HFF-Myc (cell line): ENCODE data around the gene MET.
"Not testable (repeated sequence)": the region's sequence is repeated elsewhere in the genome, so short reads cannot be mapped to it uniquely, and the experiment has no call there.

ENCODE experiments used
- DNase-seq: peaks from one replicate; pipeline ENCODE4 v3.0.0-alpha.2; 2011; ENCODE audit warnings: low read depth; ENCODE audit errors: extremely low read depth
- H3K4me3 ChIP-seq: replicated peaks from 2 replicates; pipeline ENCODE4 v1.5.1; 2011; ENCODE audit warnings: low read depth, mild to moderate bottlenecking, control low read depth, low read length
- TF ChIP-seq, protein P1 (sequence below): IDR thresholded peaks from 2 replicates; pipeline ENCODE4 v1.5.1; 2012; ENCODE audit warnings: mild to moderate bottlenecking, low read depth, low read length, control low read depth; ENCODE audit errors: missing control alignments

MET gene

DNA sequence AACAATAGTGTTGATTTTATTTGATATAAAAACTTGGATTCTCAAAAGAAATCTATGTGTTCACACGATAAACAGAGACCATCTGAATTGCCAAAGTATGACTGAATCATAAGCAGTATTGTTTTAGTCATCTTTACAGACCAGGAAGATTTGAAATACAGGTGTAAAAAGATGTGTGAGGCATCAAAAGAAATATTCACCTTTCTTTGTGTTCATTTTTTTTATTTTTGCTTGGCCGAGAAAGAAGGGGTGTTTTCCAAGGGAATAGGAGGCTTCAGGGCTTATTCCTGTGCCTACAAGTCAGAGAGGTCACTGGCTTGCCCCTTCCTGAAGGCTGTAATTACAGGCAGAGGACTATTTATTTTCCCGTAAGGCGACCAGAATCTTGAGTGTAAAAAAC, 37.3 kb downstream of the MET start:
- no peak for DNase-seq
- TF ChIP-seq, protein P1, sequence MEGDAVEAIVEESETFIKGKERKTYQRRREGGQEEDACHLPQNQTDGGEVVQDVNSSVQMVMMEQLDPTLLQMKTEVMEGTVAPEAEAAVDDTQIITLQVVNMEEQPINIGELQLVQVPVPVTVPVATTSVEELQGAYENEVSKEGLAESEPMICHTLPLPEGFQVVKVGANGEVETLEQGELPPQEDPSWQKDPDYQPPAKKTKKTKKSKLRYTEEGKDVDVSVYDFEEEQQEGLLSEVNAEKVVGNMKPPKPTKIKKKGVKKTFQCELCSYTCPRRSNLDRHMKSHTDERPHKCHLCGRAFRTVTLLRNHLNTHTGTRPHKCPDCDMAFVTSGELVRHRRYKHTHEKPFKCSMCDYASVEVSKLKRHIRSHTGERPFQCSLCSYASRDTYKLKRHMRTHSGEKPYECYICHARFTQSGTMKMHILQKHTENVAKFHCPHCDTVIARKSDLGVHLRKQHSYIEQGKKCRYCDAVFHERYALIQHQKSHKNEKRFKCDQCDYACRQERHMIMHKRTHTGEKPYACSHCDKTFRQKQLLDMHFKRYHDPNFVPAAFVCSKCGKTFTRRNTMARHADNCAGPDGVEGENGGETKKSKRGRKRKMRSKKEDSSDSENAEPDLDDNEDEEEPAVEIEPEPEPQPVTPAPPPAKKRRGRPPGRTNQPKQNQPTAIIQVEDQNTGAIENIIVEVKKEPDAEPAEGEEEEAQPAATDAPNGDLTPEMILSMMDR: no peak
- H3K4me3 ChIP-seq: no peak overlapping the region

DNA sequence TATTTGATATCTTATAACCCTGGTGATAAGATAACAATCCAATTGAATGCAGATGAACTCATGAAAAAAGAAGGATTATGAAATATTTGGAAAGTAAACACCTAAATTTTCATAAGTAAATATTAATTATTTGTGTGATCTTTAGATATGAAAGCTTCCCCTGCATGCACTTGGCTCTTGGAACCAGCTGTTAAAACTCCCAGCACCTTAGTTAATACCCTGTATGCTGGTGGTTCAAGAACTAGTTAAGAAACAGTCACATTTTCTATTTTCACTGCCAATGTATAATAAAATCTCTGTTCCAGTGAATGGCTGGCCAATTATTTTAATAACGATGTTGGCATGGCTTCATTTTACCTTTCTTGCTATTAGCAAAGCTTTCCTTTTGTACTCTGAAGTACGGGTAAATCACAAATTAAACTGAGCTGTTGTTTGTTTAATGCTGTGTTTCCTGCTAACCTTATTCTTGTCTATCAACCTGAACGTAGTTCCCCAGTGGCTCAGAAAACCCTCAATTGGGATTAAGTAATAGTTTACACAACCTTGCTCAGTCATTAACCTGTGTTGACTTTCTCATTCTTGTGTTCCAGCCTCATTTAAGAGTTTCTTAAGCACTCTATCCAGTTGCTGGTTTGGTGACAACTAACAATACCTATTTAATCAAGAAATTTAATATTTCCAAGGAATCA, 38.9 kb downstream of the MET start:
- DNase-seq: no peak
- TF ChIP-seq, protein P1: no peak
- no peak overlapping the region for H3K4me3 ChIP-seq

DNA sequence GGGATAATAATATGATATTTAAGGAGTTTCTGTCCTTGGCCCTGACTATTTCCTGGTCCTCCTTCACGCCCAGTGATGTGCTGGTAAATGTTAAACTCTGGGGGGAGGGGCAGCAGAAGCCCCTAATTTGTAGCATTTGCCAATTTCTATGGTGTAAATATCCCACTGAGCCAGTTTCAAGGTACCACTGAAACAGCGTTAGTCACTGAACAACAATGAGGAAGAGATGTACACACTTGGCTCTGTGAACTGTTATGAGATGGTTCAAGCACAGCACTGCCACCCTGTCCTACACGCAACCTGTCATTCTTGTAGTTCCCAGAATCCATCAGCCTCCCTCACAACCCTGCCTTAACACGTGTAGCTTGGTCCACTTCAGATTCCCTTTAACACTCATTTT, 39.8 kb downstream of the MET start:
- H3K4me3 ChIP-seq: no peak overlapping the region
- no peak for DNase-seq
- TF ChIP-seq, protein P1: no peak

DNA sequence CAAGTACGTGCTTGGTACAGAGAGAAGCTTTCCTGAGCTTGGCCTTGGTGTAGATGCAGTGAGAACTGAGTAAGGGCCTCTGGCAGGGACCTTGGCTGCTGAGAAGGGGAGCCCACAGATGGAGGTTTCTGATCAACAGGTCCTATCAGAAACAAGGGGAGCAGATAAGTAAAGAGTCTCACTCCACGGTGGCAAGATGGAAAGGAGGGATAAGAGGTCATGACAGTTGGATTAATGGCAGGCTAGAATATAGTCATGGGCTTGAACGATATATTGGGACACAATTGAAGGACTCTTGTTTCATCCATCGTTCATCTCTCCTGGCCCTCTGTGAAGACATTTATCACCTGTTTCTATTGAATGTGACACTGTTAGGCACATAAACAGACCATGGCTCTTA, 41.5 kb downstream of the MET start:
- H3K4me3 ChIP-seq: no peak overlapping the region
- DNase-seq: no peak
- TF ChIP-seq, protein P1: no peak

DNA sequence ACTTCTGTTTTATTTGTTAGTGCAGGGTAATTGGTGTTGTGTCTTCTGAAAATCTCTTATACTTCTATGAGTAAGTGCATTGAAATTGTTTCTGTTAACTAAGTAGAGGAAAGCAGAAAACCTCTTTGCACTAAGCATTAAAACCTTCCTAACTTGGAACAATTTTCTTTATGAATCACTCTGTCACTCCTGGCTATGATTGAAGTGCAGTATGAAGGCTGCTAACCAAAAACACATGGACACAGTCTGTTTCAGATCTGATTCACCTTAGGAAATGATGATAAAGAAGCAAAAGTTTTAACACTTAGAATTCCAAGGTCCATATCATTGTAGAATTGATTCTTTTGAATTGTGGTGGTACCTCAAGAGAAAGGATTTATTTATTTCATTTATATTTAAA, 41.9 kb downstream of the MET start:
- peak; percentile 44 for DNase-seq
- H3K4me3 ChIP-seq: no peak overlapping the region

DNA sequence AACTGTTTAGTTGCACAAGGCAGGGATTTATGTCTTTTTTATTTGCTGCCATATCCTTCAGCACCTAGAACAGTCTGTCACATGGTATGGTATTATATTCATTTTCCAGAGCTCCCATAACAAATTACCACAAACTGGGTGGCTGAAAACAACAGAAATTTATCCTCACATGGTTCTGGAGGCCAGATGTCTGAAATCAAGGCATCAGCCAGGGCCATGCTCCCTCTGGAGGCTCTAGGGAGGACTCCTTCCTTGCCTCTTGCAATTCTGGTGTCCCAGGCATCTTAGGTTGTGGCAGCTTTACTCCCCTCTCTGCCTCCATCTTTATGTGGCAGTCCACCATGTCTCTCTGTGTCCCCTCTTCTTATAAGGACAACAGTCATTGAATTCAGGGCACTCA, 43.1 kb downstream of the MET start:
- TF ChIP-seq, protein P1: peak; percentile 64
- DNase-seq: peak; percentile 75
- H3K4me3 ChIP-seq: no peak overlapping the region

More for the DNA sequence above, 41.9 kb downstream of the MET start:
- TF ChIP-seq, protein P1: no peak

DNA sequence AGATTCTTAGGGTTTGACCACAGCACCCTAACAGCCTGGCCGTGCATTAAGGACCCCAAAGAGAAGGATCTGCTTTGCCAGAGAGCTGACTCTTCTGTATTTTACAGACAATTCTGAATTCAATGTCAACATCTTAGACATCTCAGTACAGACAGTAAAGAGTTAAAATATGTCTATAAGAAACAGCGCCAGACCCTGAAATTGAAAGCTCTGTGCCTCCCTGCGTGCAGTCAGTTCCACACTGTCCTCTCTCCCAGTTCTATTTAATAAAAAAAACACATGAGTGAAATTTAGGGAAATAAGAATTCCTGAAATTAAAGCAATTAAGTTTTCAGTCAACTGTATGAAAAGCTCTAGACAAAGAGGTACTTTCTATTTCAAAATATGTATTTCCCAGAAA, 45.1 kb downstream of the MET start:
- DNase-seq: no peak
- TF ChIP-seq, protein P1: no peak
- no peak overlapping the region for H3K4me3 ChIP-seq

DNA sequence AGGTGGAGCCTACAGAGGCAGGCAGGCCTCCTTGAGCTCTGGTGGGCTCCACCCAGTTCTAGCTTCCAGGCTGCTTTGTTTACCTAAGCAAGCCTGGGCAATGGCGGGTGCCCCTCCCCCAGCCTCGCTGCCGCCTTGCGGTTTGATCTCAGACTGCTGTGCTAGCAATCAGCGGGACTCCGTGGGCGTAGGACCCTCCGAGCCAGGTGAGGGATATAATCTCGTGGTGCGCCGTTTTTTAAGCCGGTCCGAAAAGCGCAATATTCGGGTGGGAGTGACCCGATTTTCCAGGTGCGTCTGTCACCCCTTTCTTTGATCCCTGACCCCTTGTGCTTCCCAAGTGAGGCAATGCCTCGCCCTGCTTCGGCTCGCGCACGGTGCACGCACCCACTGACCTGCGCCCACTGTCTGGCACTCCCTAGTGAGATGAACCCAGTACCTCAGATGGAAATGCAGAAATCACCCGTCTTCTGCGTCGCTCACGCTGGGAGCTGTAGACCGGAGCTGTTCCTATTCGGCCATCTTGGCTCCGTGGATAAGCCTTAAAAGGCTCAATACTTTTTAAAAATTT, 52.0 kb downstream of the MET start:
- DNase-seq, H3K4me3 ChIP-seq: not testable (repeated sequence)
